HG03280 (cell line): Measurements from ENCODE around the gene LITAF.

Experiments used
- ATAC-seq: cut with Tn5 transposase; IDR thresholded peaks from one replicate; pipeline ENCODE4 v1.9.1; 2021; ENCODE audit warnings: mild to moderate bottlenecking, moderate library complexity; ENCODE audit not compliant: unreplicated experiment

LITAF gene

GRCh38 chr16:11554053-11554452 lies 32.7 kb downstream of the LITAF start:
- no peak for ATAC-seq

GRCh38 chr16:11553371-11553770 lies 33.3 kb downstream of the LITAF start:
- no peak for ATAC-seq

- no peak for ATAC-seq
These were observed 34.3 kb downstream of the LITAF start for GRCh38 chr16:11552440-11552839.

- no peak for ATAC-seq
These were observed 34.9 kb downstream of the LITAF start for GRCh38 chr16:11551842-11552241.

- no peak for ATAC-seq
These were observed 35.8 kb downstream of the LITAF start for GRCh38 chr16:11550791-11551498.

- no peak for ATAC-seq
These were observed 39.4 kb downstream of the LITAF start for GRCh38 chr16:11547118-11547916.

GRCh38 chr16:11546608-11547061 lies 40.1 kb downstream of the LITAF start:
- ATAC-seq = no peak

GRCh38 chr16:11543661-11544393 lies 42.9 kb downstream of the LITAF start:
- no peak for ATAC-seq

GRCh38 chr16:11542069-11542744 lies 44.5 kb downstream of the LITAF start:
- no peak for ATAC-seq

GRCh38 chr16:11539641-11540050 lies 47.1 kb downstream of the LITAF start:
- no peak for ATAC-seq

GRCh38 chr16:11538880-11539279 lies 47.8 kb downstream of the LITAF start:
- no peak for ATAC-seq

- ATAC-seq = no peak
These were observed 50.4 kb downstream of the LITAF start for GRCh38 chr16:11536104-11536866.

- ATAC-seq = no peak
These were observed 51.2 kb downstream of the LITAF start for GRCh38 chr16:11535494-11535893.

- ATAC-seq = no peak
These were observed 52.5 kb downstream of the LITAF start for GRCh38 chr16:11534262-11534661.

- ATAC-seq = no peak
These were observed 53.1 kb downstream of the LITAF start for GRCh38 chr16:11533588-11533987.

- no peak for ATAC-seq
These were observed 56.4 kb downstream of the LITAF start for GRCh38 chr16:11530171-11530940.

- ATAC-seq = no peak
These were observed 57.4 kb downstream of the LITAF start for GRCh38 chr16:11529285-11529684.

- ATAC-seq = no peak
These were observed 58.7 kb downstream of the LITAF start for GRCh38 chr16:11528053-11528452.

- ATAC-seq = no peak
These were observed 59.9 kb downstream of the LITAF start for GRCh38 chr16:11526655-11527350.
